Gastrocnemius medialis (tissue), 4 donors: ENCODE results near the gene PEMT.

Experiments used
- POLR2A ChIP-seq, 2 donors: fragments of 450-650 bp; IDR thresholded peaks; one replicate each; pipeline ENCODE4 v1.6.1; 2017; ENCODE audit warnings: antibody characterized with exemption in 2 of 2, mild to moderate bottlenecking in 2 of 2, moderate library complexity in 2 of 2
- TF ChIP-seq, protein P1 (sequence below), 5 experiments: fragments of 450-650 bp in 3 of 5; fragments of 200-600 bp in 2 of 5; sonication (generic) in 2 of 5; IDR thresholded peaks in 4 of 5; conservative IDR thresholded peaks in 1 of 5; 1 replicate in 4 of 5; 2 replicates in 1 of 5; pipeline ENCODE4 v1.5.1; 2016 to 2019; ENCODE audit warnings: antibody characterized with exemption in 5 of 5, mild to moderate bottlenecking in 3 of 5, moderate library complexity in 3 of 5

DNA sequence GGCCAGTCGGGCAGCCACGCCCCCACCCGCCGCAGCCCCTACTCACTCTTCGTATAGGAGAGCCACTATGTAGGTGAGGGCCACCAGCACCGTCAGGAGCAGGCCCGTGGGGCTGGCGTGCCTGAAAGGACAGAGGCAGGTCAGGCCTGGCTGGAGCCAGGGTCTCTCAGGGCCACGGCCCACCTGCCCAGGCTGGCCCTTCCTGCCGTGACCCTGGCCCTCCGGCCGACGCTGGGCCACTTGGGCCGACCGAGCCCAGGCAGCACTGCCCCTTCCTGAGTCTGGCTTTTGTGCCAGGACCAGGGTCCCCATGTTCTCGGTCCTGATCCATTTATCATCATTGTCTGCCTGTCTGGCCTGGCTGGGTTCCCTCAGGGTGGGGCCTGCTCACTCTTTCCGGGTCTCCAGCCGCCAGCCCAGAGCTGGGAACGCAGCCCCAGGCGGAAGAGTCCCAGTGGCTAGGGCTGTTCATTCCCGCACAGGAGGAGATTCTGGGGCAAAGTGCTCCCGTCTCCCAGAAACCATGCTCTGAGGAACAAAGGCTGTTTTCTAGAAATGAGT, 85.2 kb downstream of the PEMT start:
- no peak for TF ChIP-seq POLR2A (IDR thresholded peaks at IDR 0.05)
- TF ChIP-seq, protein P1, sequence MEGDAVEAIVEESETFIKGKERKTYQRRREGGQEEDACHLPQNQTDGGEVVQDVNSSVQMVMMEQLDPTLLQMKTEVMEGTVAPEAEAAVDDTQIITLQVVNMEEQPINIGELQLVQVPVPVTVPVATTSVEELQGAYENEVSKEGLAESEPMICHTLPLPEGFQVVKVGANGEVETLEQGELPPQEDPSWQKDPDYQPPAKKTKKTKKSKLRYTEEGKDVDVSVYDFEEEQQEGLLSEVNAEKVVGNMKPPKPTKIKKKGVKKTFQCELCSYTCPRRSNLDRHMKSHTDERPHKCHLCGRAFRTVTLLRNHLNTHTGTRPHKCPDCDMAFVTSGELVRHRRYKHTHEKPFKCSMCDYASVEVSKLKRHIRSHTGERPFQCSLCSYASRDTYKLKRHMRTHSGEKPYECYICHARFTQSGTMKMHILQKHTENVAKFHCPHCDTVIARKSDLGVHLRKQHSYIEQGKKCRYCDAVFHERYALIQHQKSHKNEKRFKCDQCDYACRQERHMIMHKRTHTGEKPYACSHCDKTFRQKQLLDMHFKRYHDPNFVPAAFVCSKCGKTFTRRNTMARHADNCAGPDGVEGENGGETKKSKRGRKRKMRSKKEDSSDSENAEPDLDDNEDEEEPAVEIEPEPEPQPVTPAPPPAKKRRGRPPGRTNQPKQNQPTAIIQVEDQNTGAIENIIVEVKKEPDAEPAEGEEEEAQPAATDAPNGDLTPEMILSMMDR (IDR thresholded peaks at IDR 0.05 in 4 of 5, conservative IDR thresholded peaks at IDR 0.05 in 1 of 5), result no peak
